ENCODE results near the gene SGIP1.

The SGIP1 gene

DNA sequence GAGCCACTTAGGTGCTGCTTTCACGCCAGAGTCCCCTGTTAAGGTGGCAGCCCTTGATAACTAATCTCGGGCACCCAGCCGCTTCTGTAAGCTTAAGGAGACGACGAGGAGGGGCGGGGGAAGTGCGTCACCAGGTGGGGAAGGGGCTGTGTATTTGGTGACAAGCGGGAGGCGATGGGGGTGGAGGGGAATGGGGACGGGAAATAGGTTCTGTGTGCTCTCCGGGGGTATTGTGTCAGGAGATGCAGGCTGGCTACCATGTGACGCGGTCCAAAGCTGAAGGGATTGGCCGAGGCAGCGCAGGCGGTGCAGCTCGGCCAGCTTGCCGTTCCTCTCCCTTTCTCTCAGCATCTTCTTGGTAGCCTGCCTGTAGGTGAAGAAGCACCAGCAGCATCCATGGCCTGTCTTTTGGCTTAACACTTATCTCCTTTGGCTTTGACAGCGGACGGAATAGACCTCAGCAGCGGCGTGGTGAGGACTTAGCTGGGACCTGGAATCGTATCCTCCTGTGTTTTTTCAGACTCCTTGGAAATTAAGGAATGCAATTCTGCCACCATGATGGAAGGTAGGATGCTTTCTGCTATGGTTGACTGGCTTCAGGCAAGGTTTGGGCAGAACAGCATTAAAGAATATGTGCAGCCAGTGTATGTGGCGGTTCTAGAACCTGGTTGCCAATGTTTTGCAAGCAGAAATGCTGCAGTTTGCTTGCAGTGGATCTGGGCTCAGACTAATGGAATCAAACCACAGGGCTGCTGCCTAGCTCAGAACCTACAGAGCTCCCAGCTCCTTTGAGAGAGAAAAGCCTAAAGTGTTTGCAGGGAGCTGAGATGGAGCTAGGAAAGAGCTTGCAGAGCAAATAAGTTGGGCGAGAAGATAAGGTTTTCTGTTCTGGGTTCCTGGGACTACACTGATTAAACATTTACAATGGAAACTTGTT lies at the start of gene SGIP1:
SGIP1 (plus strand) TSS at position 350 of the 937 bp plus-strand sequence; CDS start at position 556, 206 bp downstream.
- peak; percentile 85 for DNase-seq (ENCODE audit: low spot score)

DNA sequence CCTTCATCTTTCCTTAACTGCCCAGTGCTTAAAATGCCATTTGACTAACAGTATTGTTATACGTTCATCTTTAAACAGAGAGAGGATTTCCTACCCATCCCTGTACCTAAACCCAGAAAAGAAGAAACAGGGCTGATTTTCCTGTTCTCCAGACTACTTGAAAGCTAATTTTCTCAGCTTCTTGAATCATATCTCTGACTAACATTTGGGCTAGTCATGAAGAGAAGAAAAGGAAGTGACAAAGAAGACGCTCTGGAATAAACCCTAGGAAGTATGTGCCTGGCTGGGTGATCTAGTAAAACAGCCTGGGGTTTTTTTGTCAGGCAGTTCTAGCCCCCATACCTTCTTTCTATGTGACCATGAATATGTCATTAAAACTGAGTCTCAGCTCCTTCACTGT lies 44.8 kb upstream of the SGIP1 start:
- no peak for DNase-seq (ENCODE audit: low spot score)

DNA sequence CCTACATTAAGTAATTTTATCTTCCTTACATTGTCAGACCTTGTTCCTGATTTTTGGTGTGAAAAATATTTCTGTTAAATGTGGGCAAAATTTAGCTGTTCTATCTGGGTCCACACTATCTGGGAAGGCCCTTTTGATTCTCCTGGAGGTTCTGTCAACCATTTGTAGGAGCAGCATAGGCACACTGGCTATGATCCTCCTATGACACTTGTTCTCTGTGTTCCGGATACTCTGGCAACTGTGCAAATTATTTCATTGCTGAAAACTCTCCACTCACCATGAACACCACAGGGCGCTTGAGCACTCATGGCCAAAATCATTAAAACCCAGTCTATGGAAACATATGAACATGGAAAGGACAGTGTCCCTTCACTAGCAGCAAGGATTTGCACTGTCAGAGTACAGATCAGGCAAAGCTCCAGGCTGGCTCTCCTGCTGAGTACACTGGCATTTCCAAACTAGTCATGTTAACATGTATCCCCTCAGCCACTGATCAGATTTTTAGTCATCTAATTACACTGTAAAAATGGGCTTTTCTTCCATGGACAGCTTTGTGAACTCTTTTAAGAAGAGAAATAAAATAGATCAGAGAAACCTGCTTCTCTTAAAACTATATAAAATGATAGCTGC lies 43.9 kb upstream of the SGIP1 start:
- DNase-seq (ENCODE audit: low spot score), result no peak

DNA sequence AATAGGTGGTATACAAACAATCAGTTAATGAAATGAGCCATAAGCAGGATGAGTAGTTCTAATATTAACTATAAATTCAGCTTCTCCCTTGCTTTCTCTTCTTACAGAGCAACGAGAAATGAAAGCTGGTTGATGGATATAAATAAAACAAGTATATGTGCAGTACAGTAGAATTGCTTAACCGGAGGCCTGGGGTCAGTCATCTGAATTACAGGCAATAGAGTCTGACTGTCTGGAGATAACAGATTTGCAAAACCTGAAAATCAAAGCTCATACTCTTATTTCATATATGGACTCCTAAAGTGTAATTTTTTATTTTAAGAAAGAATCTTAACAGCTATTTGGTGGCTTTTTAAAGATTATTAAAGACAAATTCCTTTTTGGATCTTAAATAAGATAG lies 43.1 kb upstream of the SGIP1 start:
- no peak for DNase-seq (ENCODE audit: low spot score)

GRCh38 chr1:66492424-66492823 lies 41.5 kb upstream of the SGIP1 start:
- no peak for DNase-seq (ENCODE audit: low spot score)

DNA sequence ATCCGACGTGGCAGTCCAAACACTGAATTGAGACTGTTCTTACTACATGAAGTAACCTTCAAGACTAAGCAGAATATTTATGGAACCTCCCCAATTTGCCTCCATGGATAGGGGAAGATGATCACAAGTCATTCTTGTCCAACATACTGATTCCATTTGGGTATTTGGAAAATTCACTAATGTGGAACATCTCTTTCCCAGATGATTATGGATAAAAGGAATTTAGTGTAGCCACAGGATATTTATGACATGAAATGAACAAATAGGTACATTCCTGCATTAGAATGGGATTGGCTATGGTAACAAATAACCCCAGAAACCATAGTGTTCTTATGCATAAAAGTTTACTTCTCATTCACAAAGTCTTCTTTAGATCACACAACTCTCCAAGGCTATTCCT lies 40.2 kb upstream of the SGIP1 start:
- DNase-seq (ENCODE audit: low spot score), result no peak

DNA sequence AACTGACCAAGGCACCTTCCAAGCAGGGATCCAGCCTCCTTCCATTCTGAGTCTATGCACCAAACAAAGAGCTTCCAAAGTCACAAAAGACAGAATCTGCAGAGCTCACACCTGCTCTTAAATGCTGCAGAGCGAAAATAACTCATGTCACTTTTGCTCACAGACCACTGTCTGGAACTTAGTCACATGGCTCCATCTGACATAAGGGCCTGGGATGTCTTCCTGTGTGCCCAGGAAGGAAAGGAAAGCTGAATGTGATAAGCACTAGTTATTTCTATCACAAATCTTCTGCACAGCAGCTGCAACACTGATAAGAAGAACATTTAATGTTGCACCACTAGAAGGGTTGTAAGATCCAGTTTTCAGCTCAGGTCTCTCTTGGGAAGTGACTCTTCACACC lies 39.5 kb upstream of the SGIP1 start:
- DNase-seq (ENCODE audit: low spot score), result no peak

DNA sequence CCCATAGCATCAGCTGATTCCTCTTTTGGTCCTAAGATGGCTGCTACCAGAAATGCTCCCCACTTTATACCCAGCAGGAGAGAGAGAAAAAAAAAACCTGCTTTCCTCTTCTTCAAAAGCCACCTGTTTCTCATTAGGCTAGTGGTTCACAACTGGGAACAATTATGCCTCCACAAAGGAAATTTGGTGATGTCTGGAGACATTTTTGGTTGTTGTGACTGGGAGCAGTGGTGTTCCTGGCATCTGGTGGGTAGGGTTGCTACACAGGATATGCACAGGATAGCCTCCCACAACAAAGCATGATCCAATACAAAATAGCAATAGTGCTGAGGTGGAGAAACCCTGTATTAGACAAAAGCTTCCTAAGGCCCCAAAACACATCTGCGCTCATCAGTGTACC lies 38.5 kb upstream of the SGIP1 start:
- no peak for DNase-seq (ENCODE audit: low spot score)

DNA sequence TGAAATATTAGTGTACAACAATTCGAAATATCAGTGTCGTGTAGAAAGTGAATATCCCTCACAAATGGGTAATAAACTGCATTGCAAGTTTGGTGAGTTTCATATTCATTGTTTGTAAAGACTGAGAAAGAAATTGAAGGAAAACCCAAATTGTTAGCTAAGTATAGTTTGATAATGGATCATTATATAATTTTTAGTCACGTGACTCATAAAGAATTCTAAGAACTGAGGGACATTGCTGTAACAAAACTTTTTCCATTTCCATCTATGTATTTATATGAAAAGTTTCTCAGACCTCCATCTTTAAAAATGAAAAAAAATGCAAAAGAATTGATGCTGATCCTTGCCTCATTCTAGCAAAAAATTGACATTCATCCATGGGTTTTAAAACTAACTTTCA lies 36.0 kb upstream of the SGIP1 start:
- no peak for DNase-seq (ENCODE audit: low spot score)

GRCh38 chr1:66500301-66500700 lies 33.7 kb upstream of the SGIP1 start:
- DNase-seq (ENCODE audit: low spot score), result no peak

GRCh38 chr1:66502086-66502485 lies 31.9 kb upstream of the SGIP1 start:
- no peak for DNase-seq (ENCODE audit: low spot score)

GRCh38 chr1:66503841-66504470 lies 30.0 kb upstream of the SGIP1 start:
- DNase-seq (ENCODE audit: low spot score), result peak; percentile 59

DNA sequence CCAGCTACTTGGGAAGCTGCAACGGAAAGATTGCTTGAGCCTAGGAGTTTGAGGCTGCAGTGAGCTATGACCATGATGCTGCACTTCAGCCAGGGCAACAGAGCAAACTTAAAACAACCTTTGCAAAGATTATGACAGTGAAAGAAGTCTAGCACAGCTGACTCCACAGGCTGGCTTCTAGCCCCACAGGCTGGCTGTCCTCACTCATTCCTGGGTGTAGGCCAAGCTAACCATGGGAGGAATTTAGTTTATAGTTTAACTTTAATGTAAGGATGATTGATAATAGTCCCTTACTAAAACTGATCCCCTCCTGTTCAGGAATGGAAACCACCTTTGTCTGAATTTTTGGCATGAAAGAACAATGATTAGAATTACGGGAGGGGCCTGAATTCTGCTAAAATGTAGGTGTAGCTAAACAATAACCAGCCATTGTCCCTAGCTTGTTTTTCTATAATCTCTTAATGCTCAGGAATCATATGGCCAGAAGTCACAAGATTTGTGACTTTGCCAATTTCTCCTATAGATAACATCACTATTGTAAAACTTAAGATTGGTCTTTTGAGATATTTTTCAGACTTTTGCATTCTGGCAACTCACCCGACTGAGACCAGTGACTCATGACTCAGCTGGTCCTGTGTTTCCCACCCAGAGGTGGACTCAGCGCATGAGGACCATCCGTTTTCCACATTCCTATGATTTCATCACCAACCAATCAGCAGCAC lies 28.1 kb upstream of the SGIP1 start:
- DNase-seq (ENCODE audit: low spot score), result no peak

- DNase-seq (ENCODE audit: low spot score), result no peak
Measured at GRCh38 chr1:66506393-66506687, 27.6 kb upstream of the SGIP1 start.

DNA sequence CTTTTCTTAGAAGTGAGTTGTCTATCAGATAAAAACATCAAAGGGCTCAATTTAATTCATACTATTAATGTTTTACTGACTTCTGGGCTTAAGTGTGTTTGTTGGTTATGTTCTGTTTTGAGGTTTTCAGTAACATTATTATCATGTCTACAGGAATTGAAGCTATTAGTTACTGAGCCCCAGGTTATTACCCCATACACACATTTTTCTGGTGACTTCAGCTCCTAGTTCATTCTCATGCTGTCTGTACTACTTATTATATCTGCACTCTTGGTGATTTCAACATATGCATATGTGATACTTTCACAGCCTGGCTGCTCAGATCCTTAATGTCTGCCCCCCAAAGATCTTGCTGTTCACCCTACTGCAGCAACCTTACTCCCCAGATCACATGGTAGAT lies 27.0 kb upstream of the SGIP1 start:
- DNase-seq (ENCODE audit: low spot score), result no peak

DNA sequence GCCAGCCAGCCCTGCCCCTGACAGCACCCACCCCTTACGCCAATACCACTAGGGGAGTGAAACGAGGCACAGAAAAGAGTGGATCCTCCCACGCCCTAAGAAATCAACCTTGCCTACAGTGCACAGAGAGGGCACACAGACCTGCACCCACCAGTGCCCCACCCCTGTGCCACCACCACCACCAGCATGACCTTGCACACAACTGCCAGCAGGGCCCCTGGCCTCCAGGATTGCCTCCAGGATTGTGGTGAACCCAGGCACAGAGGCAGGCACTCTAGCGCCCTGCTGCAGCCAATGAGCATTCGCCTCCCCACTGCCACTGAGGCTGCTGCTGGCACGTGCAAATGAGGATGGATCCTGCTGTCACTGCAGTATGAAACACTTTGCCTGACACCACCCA lies 23.5 kb upstream of the SGIP1 start:
- no peak for DNase-seq (ENCODE audit: low spot score)

GRCh38 chr1:66511118-66511517 lies 22.8 kb upstream of the SGIP1 start:
- DNase-seq (ENCODE audit: low spot score), result no peak

DNA sequence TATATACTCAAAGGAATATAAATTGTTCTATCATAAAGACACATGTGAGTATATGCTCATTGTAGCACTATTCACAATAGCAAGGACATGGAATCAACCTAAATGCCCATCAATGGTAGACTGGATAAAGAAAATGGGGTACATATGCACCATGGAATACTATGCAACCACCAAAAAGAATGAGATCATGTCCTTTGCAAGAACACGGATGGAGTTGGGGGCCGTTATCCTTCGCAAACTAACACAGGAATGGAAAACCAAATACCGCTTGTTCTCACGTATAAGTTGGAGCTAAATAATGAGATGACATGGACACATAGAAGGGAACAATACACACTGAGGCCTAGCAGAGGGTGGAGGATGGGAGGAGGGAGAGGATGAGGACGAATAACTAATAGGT lies 16.0 kb upstream of the SGIP1 start:
- no peak for DNase-seq (ENCODE audit: low spot score)

DNA sequence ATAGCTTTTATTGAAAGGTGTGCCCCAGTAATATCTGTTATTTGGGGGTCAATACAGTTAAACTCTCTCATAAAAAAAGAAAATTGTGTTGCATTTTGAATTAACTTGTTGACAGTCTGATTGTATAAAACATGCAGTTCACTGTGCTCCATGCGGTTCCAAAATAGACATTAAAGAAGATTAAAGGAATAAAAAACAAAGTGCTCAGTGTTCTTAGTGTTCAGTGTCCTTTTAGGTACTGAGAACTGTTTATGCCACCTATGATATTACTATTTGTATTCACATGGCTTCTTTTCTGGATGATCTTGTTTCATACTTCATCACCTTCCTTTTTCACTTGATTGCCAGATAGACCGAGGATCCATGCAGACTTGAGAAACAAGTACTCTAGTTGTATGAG lies 15.3 kb upstream of the SGIP1 start:
- DNase-seq (ENCODE audit: low spot score), result no peak

DNA sequence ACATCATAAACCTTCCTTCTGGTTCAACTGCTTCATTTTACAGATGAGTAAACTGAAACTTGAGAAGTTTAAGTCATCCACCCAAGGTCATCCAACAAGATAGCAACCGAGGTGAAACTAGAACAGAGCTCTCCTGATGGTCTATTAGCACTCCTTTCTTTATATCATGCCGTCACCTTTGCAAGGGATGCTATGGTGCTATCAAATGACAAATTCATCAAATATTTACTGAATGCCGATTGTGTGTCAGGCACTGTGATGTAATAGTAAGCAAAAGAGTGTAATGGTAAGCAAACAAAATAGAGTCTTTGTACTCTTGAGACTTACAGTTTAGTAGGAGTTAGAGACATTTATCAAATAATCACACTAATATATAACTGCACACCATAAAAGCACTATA lies 14.0 kb upstream of the SGIP1 start:
- DNase-seq (ENCODE audit: low spot score), result no peak

DNA sequence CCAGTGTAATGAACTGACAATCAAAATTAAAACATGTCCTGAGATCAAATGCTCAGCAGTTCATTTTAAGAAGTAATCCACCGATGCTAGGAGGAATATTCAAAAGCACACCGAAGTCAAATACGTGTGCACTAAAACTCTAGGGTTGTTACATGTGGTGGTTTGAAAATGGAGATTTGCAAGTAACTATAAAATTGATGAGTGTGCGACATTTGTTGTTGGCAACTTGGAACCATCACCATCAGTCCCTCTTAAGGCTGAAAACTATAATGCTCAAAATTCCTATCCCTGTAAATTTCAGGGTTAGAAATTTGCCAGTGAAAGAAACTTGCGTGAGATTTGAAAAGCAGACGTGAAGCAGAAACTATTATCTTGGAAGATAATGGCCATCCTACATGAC lies 13.3 kb upstream of the SGIP1 start:
- no peak for DNase-seq (ENCODE audit: low spot score)

GRCh38 chr1:66521721-66522365 lies 12.1 kb upstream of the SGIP1 start:
- DNase-seq (ENCODE audit: low spot score), result no peak
